ENCODE data around the gene TUG1.

TUG1 gene

DNA sequence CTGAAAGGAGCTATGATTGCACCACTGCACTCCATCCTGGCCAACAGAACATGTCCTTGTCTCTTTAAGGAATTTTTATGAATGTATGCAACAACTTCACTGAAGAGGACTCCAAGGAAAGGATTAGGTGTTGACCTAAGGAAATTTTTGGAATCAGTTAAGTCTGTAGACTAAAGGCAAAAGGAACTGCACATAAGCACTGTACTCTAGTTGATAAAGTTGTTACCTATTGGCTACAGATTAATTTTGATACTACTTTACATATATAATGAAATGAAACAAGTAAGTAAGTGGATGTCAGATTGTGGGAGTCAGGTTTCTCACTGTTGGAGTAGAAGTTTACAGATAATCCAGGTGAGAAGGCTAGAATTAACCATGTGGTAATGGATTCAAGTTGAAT is 36.5 kb downstream of the TUG1 start:
- no peak for ATAC-seq

DNA sequence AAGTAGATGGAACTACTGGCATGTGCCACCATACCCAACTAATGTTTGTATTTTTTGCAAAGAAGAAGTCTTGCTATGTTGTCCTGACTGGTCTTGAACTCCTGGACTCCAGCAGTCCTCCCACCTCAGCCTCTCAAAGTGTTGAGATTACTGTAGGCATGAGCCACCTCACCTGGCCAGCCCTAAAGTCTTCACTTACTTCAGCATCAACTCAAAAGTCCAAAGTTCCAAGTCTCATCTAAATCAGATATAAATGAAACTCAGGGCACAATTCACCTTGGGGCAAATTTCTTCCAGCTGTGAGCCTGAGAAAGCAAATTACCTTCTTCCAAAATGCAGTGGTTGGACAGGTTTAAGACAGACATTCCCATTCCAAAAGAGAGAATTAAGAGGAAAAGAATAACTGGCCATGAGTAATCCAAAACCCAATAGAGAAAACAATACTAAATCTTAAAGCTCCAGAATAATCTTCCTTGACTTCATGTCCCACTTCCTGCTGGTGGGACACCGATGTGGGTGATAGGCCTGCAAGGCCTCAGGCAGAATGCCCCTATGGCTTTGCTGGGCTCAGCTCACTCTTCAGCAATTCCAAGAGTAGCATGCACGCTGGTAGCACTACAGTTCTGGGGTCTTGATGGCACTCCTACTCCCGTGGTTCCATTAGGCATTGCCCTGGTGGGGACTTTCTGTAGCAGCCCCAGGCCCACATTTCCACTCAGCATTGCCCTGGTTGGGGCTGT is 50.3 kb downstream of the TUG1 start:
- ATAC-seq, result no peak

DNA sequence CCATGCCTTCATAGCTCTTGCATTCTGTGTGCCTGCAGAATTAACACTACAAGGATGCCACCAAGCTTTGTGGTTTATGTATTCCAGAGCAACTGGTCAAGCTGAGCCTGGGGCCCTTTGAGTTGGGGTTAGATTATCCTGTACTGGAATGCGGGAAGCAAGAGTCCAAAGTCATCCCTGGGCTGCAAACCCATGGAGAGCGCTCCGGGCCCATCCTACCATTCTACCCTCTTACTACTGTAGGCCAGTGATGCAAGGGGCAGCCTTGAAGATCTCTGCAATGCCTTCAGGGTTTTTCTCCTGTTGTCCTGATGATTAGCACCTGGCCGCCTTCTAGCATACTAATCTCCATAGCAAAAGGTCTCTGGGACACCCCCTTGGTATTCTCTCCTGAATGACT is 51.3 kb downstream of the TUG1 start:
- no peak for ATAC-seq

DNA sequence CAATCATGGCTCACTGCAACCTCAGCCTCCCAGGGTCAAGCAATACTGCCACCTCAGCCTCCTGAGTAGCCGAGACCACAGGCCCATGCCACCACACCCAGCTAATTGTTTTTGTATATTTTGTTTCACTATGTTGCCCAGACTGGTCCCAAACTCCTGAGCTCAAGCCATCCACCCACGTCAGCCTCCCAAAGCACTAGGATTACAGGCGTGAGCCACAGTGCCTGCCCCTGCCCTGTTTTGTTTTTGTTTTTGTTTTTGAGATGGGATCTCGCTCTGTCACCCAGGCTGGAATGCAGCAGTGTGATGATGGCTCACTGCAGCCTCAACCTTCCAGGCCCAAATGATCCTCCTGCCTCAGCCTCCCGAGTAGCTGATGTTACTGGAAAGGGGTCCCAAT is 53.5 kb downstream of the TUG1 start:
- no peak for ATAC-seq
